HepG2 (cell line): ENCODE data around the gene NOTO. TPM values are rescaled to one million over a fixed set of nuclear protein-coding genes. Genes with fewer than 3 reads are reported as not detected.

Experiments
- FUBP1 ChIP-seq: sonication (generic); formaldehyde crosslinking; IDR thresholded peaks from 2 replicates; pipeline ENCODE4 v1.5.1; 2020; ENCODE audit warnings: missing genetic modification reagents, mild to moderate bottlenecking, borderline replicate concordance
- GABPB1 ChIP-seq: IDR thresholded peaks from 2 replicates; pipeline ENCODE4 v1.6.1; 2016; ENCODE audit warnings: mild to moderate bottlenecking, missing genetic modification reagents, moderate library complexity, missing compliant biosample characterization
- GTF2F1 ChIP-seq: fragments of 150-350 bp; IDR thresholded peaks from 2 replicates; pipeline ENCODE4 v1.6.1; 2014; ENCODE audit warnings: low read length
- KLF11 ChIP-seq: IDR thresholded peaks from 2 replicates; pipeline ENCODE4 v1.6.1; 2016; ENCODE audit warnings: missing compliant biosample characterization
- SALL1 ChIP-seq: sonication (generic); formaldehyde crosslinking; IDR thresholded peaks from 2 replicates; pipeline ENCODE4 v1.8.0; 2022; ENCODE audit warnings: mild to moderate bottlenecking, missing genetic modification reagents
- SP4 ChIP-seq: sonication (generic); formaldehyde crosslinking; IDR thresholded peaks from 2 replicates; pipeline ENCODE4 v1.8.1; 2023; ENCODE audit warnings: mild to moderate bottlenecking, missing genetic modification reagents
- THAP11 ChIP-seq: IDR thresholded peaks from 2 replicates; pipeline ENCODE4 v1.6.1; 2016; ENCODE audit warnings: missing biosample characterization, missing genetic modification reagents
- ZFP41 ChIP-seq: sonication (generic); formaldehyde crosslinking; IDR thresholded peaks from 2 replicates; pipeline ENCODE4 v1.4.0; 2020; ENCODE audit warnings: mild to moderate bottlenecking, missing genetic modification reagents, borderline replicate concordance
- ZNF101 ChIP-seq: sonication (generic); formaldehyde crosslinking; IDR thresholded peaks from 2 replicates; pipeline ENCODE4 v1.4.0; 2020; ENCODE audit warnings: mild to moderate bottlenecking, low read depth, missing genetic modification reagents, borderline replicate concordance
- ZNF44 ChIP-seq: sonication (generic); formaldehyde crosslinking; IDR thresholded peaks from 2 replicates; pipeline ENCODE4 v1.5.1; 2020; ENCODE audit warnings: mild to moderate bottlenecking, missing genetic modification reagents
- ZNF460 ChIP-seq: sonication (generic); formaldehyde crosslinking; IDR thresholded peaks from 2 replicates; pipeline ENCODE4 v1.5.1; 2020; ENCODE audit warnings: missing genetic modification reagents, mild to moderate bottlenecking, borderline replicate concordance
- ZNF549 ChIP-seq: sonication (generic); formaldehyde crosslinking; IDR thresholded peaks from 2 replicates; pipeline ENCODE4 v1.5.0; 2020; ENCODE audit warnings: missing genetic modification reagents
- ZNF598 ChIP-seq: sonication (generic); formaldehyde crosslinking; IDR thresholded peaks from 2 replicates; pipeline ENCODE4 v1.5.1; 2020; ENCODE audit warnings: mild to moderate bottlenecking, missing genetic modification reagents, borderline replicate concordance
- polyA plus RNA-seq, 8 experiments: library from polyadenylated mRNA; depleted of rRNA in 3 of 8; stranded (reverse) in 7 of 8; unstranded in 1 of 8; fragments of >200 nt; fragmentation: Illumina TruSeq in 4 of 8; extraction: Trizol in 4 of 8; gene quantifications; 2 replicates each; pipeline versions ENCODE4 v1.2.1 to v1.2.3, GENCODE V29; 2011 to 2016; ENCODE audit warnings: low read depth in 4 of 8, missing spikeins in 1 of 8, mixed read lengths in 1 of 8; ENCODE audit not compliant: insufficient read depth in 1 of 8
- total RNA-seq, 5 experiments: library from RNA; depleted of rRNA; stranded (reverse); fragments of >200 nt; fragmentation: Illumina TruSeq; extraction: Trizol; gene quantifications; 2 replicates each; pipeline ENCODE4 v1.2.3, GENCODE V29; 2016; ENCODE audit warnings: low read depth in 1 of 5
- TF ChIP-seq, protein P1 (sequence below): sonication (generic); formaldehyde crosslinking; IDR thresholded peaks from 2 replicates; pipeline ENCODE4 v1.4.0; 2020; ENCODE audit warnings: missing genetic modification reagents, low read depth, mild to moderate bottlenecking, borderline replicate concordance
- TF ChIP-seq, protein P2 (sequence below): sonication (generic); formaldehyde crosslinking; IDR thresholded peaks from 2 replicates; pipeline ENCODE4 v1.5.0; 2020; ENCODE audit warnings: mild to moderate bottlenecking, missing genetic modification reagents, borderline replicate concordance

Gene NOTO
- total and polyA plus RNA-seq, 2 of the 13 experiments (the other 11 are each of a cell fraction or from before 2014, with no cell fraction given): not detected

DNA sequence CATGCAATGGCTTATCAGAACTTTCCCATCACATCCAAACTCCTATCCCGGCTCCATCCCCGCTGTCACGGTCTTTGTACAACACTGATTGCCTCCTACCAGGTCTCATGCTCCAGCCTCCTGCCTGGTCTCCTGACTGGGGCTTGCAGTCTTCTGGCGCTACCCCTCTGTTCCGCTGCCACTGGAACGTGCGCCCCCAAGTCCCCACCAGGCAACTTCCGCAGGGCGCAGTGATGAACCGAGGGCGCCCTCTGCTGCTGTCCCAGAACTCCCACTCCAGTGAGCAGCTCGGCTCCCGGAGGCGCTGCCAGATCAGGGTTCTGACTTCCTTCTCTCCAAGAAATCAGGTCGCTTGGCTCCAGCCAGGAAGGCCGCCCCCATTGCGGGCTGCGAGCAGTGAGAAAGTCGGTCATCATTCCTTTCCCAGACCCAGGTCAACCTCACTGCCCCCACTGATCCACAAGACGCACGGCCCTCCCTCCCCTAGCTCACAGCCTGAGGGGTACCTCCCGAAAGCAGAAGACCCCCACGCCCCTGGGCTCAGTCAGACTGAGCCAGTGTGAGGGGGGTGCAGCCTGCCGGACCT, 45.7 kb upstream of the NOTO start (continued):
- TF ChIP-seq, protein P1, sequence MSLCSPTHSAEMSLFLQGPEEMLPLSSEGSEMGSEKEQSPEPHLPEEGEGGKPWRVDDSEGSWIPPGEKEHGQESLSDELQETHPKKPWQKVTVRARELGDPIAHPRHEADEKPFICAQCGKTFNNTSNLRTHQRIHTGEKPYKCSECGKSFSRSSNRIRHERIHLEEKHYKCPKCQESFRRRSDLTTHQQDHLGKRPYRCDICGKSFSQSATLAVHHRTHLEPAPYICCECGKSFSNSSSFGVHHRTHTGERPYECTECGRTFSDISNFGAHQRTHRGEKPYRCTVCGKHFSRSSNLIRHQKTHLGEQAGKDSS (CRISPR knock-in tag): peak; percentile 64; the same call in 1 of the 2 replicates
- no peak; the same call in 1 of the 2 replicates for TF ChIP-seq FUBP1 (CRISPR knock-in tag)
- no peak for TF ChIP-seq ZNF101 (CRISPR knock-in tag)
- TF ChIP-seq KLF11 (CRISPR knock-in tag): 0 out of 2 replicates have a peak, but pooled peaks have one; percentile 66
- peak; percentile 74; the same call in 1 of the 2 replicates for TF ChIP-seq SALL1 (CRISPR knock-in tag)
- TF ChIP-seq ZNF44 (CRISPR knock-in tag): 0 out of 2 replicates have a peak, but pooled peaks have one; percentile 36
- no peak for TF ChIP-seq GTF2F1
- TF ChIP-seq SP4 (CRISPR knock-in tag): peak; percentile 38; the same call in 1 of the 2 replicates
- 0 out of 2 replicates have a peak, but pooled peaks have one; percentile 34 for TF ChIP-seq ZFP41 (CRISPR knock-in tag)
- no peak for TF ChIP-seq ZNF549 (CRISPR knock-in tag)
- TF ChIP-seq, protein P2, sequence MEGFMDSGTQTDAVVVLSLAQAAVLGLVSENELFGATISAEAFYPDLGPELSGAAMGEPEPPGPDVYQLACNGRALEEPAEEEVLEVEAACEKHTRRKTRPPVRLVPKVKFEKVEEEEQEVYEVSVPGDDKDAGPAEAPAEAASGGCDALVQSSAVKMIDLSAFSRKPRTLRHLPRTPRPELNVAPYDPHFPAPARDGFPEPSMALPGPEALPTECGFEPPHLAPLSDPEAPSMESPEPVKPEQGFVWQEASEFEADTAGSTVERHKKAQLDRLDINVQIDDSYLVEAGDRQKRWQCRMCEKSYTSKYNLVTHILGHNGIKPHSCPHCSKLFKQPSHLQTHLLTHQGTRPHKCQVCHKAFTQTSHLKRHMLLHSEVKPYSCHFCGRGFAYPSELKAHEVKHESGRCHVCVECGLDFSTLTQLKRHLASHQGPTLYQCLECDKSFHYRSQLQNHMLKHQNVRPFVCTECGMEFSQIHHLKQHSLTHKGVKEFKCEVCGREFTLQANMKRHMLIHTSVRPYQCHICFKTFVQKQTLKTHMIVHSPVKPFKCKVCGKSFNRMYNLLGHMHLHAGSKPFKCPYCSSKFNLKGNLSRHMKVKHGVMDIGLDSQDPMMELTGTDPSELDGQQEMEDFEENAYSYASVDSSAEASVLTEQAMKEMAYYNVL (CRISPR knock-in tag): peak; percentile 65; the same call in 1 of the 2 replicates
- TF ChIP-seq GABPB1 (CRISPR knock-in tag): peak; percentile 75
- TF ChIP-seq ZNF598 (CRISPR knock-in tag): peak; percentile 96; the same call in 1 of the 2 replicates
- TF ChIP-seq THAP11 (CRISPR knock-in tag): peak; percentile 45; the same call in 1 of the 2 replicates
- TF ChIP-seq ZNF460 (CRISPR knock-in tag): no peak
